ENCODE measurements around the gene DRG2.

The DRG2 gene

GRCh38 chr17:18144855-18145254 is 57.1 kb downstream of the DRG2 start:
- H3K9me3 ChIP-seq (ENCODE audit: control insufficient read depth, insufficient read depth, low read depth, low read length) = no peaks in the 10 kb centered on the region
- no peaks in the 10 kb centered on the region for H3K36me3 ChIP-seq (ENCODE audit: control insufficient read depth in 2 of 2, insufficient read depth in 1 of 2, low read length in 2 of 2)
- TF ChIP-seq ZNF555 (tag by site-specific recombination; conservative IDR thresholded peaks at IDR 0.05) = no peak
- peak; percentile 60 for TF ChIP-seq PRDM1 (tag by site-specific recombination; IDR thresholded peaks at IDR 0.05)
- H3K27ac ChIP-seq (ENCODE audit: extremely low read depth, low read depth, low read length) = no peak overlapping the region
- CTCF ChIA-PET = interaction anchor here (1.6 kb wide), 1 partner anchor 66 kb away, joined by 6 read pairs; no protein-coding TSS in a partner anchor
- no peak overlapping the region for H3K4me3 ChIP-seq (ENCODE audit: low read depth, low read length)
- no peaks in the 10 kb centered on the region for H3K4me1 ChIP-seq (ENCODE audit: control insufficient read depth, insufficient read depth, low read length)
- POLR2A ChIA-PET = no interaction called here

- Histone ChIP-seq H3K27ac (ENCODE audit: extremely low read depth, low read depth, low read length) (no peak overlapping the region), H3K4me1 (ENCODE audit: control insufficient read depth, insufficient read depth, low read length) (no peaks in the 10 kb centered on the region), H3K4me3 (ENCODE audit: low read depth, low read length) (no peak overlapping the region), H3K9me3 (ENCODE audit: control insufficient read depth, insufficient read depth, low read depth, low read length) (no peaks in the 10 kb centered on the region), H3K36me3 (ENCODE audit: control insufficient read depth in 2 of 2, insufficient read depth in 1 of 2, low read length in 2 of 2) (no peaks in the 10 kb centered on the region)
- TF ChIP-seq ZNF658 (tag by site-specific recombination; IDR thresholded peaks at IDR 0.05) (no peak), ZNF132 (tag by site-specific recombination; IDR thresholded peaks at IDR 0.05; ENCODE audit: borderline replicate concordance) (no peak), ATF2 (tag by site-specific recombination; IDR thresholded peaks at IDR 0.05; ENCODE audit: low read depth) (no peak), ZNF16 (tag by site-specific recombination; IDR thresholded peaks at IDR 0.05; ENCODE audit: low read depth) (no peak), KLF16 (tag by site-specific recombination; IDR thresholded peaks at IDR 0.05) (no peak), ZBTB20 (tag by site-specific recombination; IDR thresholded peaks at IDR 0.05) (no peak), ZNF776 (tag by site-specific recombination; IDR thresholded peaks at IDR 0.05; ENCODE audit: borderline replicate concordance) (no peak), ZNF654 (tag by site-specific recombination; IDR thresholded peaks at IDR 0.05; ENCODE audit: low read depth) (no peak), ZFP41 (tag by site-specific recombination; IDR thresholded peaks at IDR 0.05; ENCODE audit: borderline replicate concordance) (no peak), IKZF3 (tag by site-specific recombination; IDR thresholded peaks at IDR 0.05) (no peak), FEZF1 (tag by site-specific recombination; IDR thresholded peaks at IDR 0.05) (no peak), ZNF341 (tag by site-specific recombination; IDR thresholded peaks at IDR 0.05; ENCODE audit: low read depth) (no peak), ZNF530 (tag by site-specific recombination; IDR thresholded peaks at IDR 0.05; ENCODE audit: low read depth) (no peak), MYNN (tag by site-specific recombination; IDR thresholded peaks at IDR 0.05; ENCODE audit: borderline replicate concordance) (no peak), ZNF416 (tag by site-specific recombination; IDR thresholded peaks at IDR 0.05) (no peak)
- CTCF ChIA-PET = interaction anchor here (0.6 to 1.6 kb wide), 2 partner anchors 65 to 826 kb away, joined by 4 to 6 read pairs; no protein-coding TSS in a partner anchor
- POLR2A ChIA-PET = no interaction called here
Observed at GRCh38 chr17:18145811-18146210, 58.1 kb downstream of the DRG2 start.

GRCh38 chr17:18146259-18146658 is 58.5 kb downstream of the DRG2 start:
- ChIA-PET CTCF (interaction anchor here (1.6 kb wide), 1 partner anchor 65 kb away, joined by 6 read pairs; no protein-coding TSS in a partner anchor), POLR2A (interaction anchor here (2.1 kb wide), 1 partner anchor 36 kb away, joined by 6 read pairs; the partner anchor contains the start of gene ALKBH5)
- Histone ChIP-seq H3K9me3 (ENCODE audit: control insufficient read depth, insufficient read depth, low read depth, low read length) (no peaks in the 10 kb centered on the region), H3K4me1 (ENCODE audit: control insufficient read depth, insufficient read depth, low read length) (no peaks in the 10 kb centered on the region), H3K36me3 (ENCODE audit: control insufficient read depth in 2 of 2, insufficient read depth in 1 of 2, low read length in 2 of 2) (no peaks in the 10 kb centered on the region), H3K4me3 (ENCODE audit: low read depth, low read length) (no peak overlapping the region), H3K27ac (ENCODE audit: extremely low read depth, low read depth, low read length) (no peak overlapping the region)
- no peak for TF ChIP-seq ZNF274 (IDR thresholded peaks at IDR 0.05; ENCODE audit: low read length)
- no peak for TF ChIP-seq ZNF274 (tag by site-specific recombination; IDR thresholded peaks at IDR 0.05; ENCODE audit: borderline replicate concordance)
- TF ChIP-seq ZNF580 (tag by site-specific recombination; IDR thresholded peaks at IDR 0.05) = 0 out of 2 replicates have a peak, but pooled peaks have one; percentile 21
- TF ChIP-seq IKZF3 (tag by site-specific recombination; IDR thresholded peaks at IDR 0.05) = no peak
- no peak for TF ChIP-seq ZNF704 (tag by site-specific recombination; IDR thresholded peaks at IDR 0.05)
- TF ChIP-seq ZNF544 (tag by site-specific recombination; IDR thresholded peaks at IDR 0.05) = no peak
- TF ChIP-seq FEZF1 (tag by site-specific recombination; IDR thresholded peaks at IDR 0.05) = no peak
- peak; percentile 85 for TF ChIP-seq ZNF768 (tag by site-specific recombination; IDR thresholded peaks at IDR 0.05)
- no peak for TF ChIP-seq ZNF621 (tag by site-specific recombination; IDR thresholded peaks at IDR 0.05)
- TF ChIP-seq ZNF501 (tag by site-specific recombination; IDR thresholded peaks at IDR 0.05) = no peak

All from HEK293 (cell line).